HEK293 (cell line): ENCODE results near the gene EIF4E.

ENCODE experiments used
- CTCF ChIA-PET: fragments of 350-600 bp; formaldehyde crosslinking; extraction: SDS; loops from one replicate; lab custom pipeline; 2021; ENCODE audit warnings: antibody characterized with exemption; lab: Yijun Ruan, JAX
- POLR2A ChIA-PET: fragments of 300-600 bp; formaldehyde crosslinking; extraction: SDS; loops from one replicate; lab custom pipeline; 2020; ENCODE audit warnings: antibody characterized with exemption, inconsistent platforms; lab: Yijun Ruan, JAX
- H3K27ac ChIP-seq: fragments of 200-500 bp; sonication (Bioruptor generic); 2 replicates; pipeline ENCODE4 v1.5.1; 2014; ENCODE audit warnings: low read depth, low read length, control low read depth, inconsistent platforms; ENCODE audit errors: extremely low read depth
- H3K36me3 ChIP-seq, 2 experiments: fragments of 200-500 bp in 1 of 2; sonication (Bioruptor generic) in 1 of 2; 1 replicate in 1 of 2; 2 replicates in 1 of 2; pipeline ENCODE4 v1.5.1; 2014 to 2017; ENCODE audit warnings: inconsistent platforms in 2 of 2, low read length in 2 of 2; ENCODE audit not compliant: control insufficient read depth in 2 of 2, insufficient read depth in 1 of 2
- H3K4me1 ChIP-seq: fragments of 200-500 bp; sonication (Bioruptor generic); 2 replicates; pipeline ENCODE4 v1.5.1; 2014; ENCODE audit warnings: mild to moderate bottlenecking, low read length, inconsistent platforms; ENCODE audit not compliant: control insufficient read depth, insufficient read depth
- H3K4me3 ChIP-seq: 2 replicates; pipeline ENCODE4 v1.5.1; 2011; ENCODE audit warnings: low read depth, mild to moderate bottlenecking, control low read depth, low read length, moderate library complexity
- H3K9me3 ChIP-seq: fragments of 200-500 bp; sonication (Bioruptor generic); 2 replicates; pipeline ENCODE4 v1.5.1; 2014; ENCODE audit warnings: low read depth, low read length, inconsistent platforms; ENCODE audit not compliant: control insufficient read depth, insufficient read depth
- SCRT1 ChIP-seq: fragments of 450-650 bp; formaldehyde crosslinking; IDR thresholded peaks from 2 replicates; pipeline ENCODE4 v1.5.1; 2016; ENCODE audit warnings: missing biosample characterization, missing genetic modification characterization, borderline replicate concordance
- TCF7L2 ChIP-seq: IDR thresholded peaks from 2 replicates; pipeline ENCODE4 v1.6.1; 2011; ENCODE audit warnings: low read depth, mild to moderate bottlenecking, inconsistent platforms, low read length, moderate library complexity, borderline replicate concordance
- ZBTB7A ChIP-seq: fragments of 450-650 bp; formaldehyde crosslinking; IDR thresholded peaks from 2 replicates; pipeline ENCODE4 v1.5.1; 2016; ENCODE audit warnings: low read depth, missing biosample characterization, missing genetic modification characterization
- ZNF114 ChIP-seq: fragments of 450-650 bp; formaldehyde crosslinking; IDR thresholded peaks from 2 replicates; pipeline ENCODE4 v1.5.0; 2017; ENCODE audit warnings: missing biosample characterization, missing genetic modification characterization
- ZNF157 ChIP-seq: fragments of 450-650 bp; formaldehyde crosslinking; IDR thresholded peaks from 2 replicates; pipeline ENCODE4 v1.5.1; 2016; ENCODE audit warnings: missing biosample characterization, missing genetic modification characterization
- ZNF391 ChIP-seq: fragments of 450-650 bp; formaldehyde crosslinking; IDR thresholded peaks from 2 replicates; pipeline ENCODE4 v1.5.1; 2016; ENCODE audit warnings: low read depth, missing biosample characterization, missing genetic modification characterization, borderline replicate concordance
- ZNF529 ChIP-seq: fragments of 450-650 bp; formaldehyde crosslinking; IDR thresholded peaks from 2 replicates; pipeline ENCODE4 v1.5.1; 2017; ENCODE audit warnings: missing genetic modification characterization, missing biosample characterization; ENCODE audit not compliant: insufficient replicate concordance
- ZNF549 ChIP-seq: fragments of 450-650 bp; IDR thresholded peaks from 2 replicates; pipeline ENCODE4 v1.5.1; 2018; ENCODE audit warnings: missing biosample characterization, missing genetic modification characterization, mild to moderate bottlenecking, inconsistent platforms, moderate library complexity
- TF ChIP-seq, protein P1 (sequence below): fragments of 450-650 bp; formaldehyde crosslinking; conservative IDR thresholded peaks from 2 replicates; pipeline ENCODE4 v1.5.1; 2016; ENCODE audit warnings: low read depth, missing biosample characterization, missing genetic modification characterization
- TF ChIP-seq, protein P2 (sequence below): fragments of 450-650 bp; formaldehyde crosslinking; conservative IDR thresholded peaks from 2 replicates; pipeline ENCODE4 v1.5.1; 2016; ENCODE audit warnings: low read depth, missing biosample characterization, missing genetic modification characterization
- TF ChIP-seq, protein P3 (sequence below): fragments of 450-650 bp; formaldehyde crosslinking; IDR thresholded peaks from 2 replicates; pipeline ENCODE4 v1.5.1; 2016; ENCODE audit warnings: missing biosample characterization, missing genetic modification characterization
- TF ChIP-seq, protein P4 (sequence below): fragments of 450-650 bp; formaldehyde crosslinking; IDR thresholded peaks from 2 replicates; pipeline ENCODE4 v1.5.0; 2017; ENCODE audit warnings: missing biosample characterization, missing genetic modification characterization, borderline replicate concordance
- TF ChIP-seq, protein P5 (sequence below): fragments of 450-650 bp; formaldehyde crosslinking; IDR thresholded peaks from 2 replicates; pipeline ENCODE4 v1.5.1; 2017; ENCODE audit warnings: missing biosample characterization, mild to moderate bottlenecking, missing genetic modification characterization, moderate library complexity

EIF4E gene

DNA sequence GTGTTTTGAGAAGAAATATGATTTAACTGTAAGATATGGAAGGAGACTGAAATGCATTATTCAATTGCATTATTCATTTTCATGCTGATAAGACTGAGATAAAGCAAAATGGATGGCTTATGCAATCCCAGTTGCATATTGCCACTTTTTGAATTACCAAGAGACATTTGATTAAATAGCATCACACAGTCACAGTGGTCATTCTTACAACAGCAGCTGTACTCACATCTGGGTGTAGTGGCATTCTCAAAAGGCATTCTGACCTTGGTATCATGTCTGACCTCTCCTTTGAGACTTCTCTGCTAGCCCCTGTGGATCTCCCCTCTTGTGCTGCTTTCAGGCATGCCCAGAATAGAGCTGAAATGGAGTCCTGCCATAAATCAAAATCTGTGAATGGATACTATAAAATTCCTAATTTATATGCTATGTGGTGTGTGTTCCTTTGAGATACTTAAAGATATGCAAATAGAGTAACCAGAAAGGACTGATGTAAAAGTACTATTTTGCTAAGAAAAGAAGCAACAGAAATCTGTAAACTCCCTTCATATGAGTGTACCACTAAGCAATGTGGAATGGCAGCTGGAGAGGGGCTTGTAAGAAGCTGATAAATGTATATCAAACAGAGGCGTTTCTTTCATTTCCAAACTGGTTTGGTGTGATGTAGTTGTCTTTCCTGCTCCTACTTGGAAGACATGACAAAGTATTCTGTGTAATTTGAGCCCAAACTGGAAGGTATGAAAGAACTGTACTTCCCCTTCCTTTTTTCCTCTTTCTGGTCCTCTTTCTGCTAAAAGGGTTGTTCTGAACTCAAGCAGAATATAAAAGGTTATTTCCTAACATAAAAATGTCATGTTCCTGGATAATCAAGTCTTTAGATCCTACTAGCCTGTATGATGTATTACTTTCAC is 41.2 kb upstream of the EIF4E start:
- TF ChIP-seq, protein P1, sequence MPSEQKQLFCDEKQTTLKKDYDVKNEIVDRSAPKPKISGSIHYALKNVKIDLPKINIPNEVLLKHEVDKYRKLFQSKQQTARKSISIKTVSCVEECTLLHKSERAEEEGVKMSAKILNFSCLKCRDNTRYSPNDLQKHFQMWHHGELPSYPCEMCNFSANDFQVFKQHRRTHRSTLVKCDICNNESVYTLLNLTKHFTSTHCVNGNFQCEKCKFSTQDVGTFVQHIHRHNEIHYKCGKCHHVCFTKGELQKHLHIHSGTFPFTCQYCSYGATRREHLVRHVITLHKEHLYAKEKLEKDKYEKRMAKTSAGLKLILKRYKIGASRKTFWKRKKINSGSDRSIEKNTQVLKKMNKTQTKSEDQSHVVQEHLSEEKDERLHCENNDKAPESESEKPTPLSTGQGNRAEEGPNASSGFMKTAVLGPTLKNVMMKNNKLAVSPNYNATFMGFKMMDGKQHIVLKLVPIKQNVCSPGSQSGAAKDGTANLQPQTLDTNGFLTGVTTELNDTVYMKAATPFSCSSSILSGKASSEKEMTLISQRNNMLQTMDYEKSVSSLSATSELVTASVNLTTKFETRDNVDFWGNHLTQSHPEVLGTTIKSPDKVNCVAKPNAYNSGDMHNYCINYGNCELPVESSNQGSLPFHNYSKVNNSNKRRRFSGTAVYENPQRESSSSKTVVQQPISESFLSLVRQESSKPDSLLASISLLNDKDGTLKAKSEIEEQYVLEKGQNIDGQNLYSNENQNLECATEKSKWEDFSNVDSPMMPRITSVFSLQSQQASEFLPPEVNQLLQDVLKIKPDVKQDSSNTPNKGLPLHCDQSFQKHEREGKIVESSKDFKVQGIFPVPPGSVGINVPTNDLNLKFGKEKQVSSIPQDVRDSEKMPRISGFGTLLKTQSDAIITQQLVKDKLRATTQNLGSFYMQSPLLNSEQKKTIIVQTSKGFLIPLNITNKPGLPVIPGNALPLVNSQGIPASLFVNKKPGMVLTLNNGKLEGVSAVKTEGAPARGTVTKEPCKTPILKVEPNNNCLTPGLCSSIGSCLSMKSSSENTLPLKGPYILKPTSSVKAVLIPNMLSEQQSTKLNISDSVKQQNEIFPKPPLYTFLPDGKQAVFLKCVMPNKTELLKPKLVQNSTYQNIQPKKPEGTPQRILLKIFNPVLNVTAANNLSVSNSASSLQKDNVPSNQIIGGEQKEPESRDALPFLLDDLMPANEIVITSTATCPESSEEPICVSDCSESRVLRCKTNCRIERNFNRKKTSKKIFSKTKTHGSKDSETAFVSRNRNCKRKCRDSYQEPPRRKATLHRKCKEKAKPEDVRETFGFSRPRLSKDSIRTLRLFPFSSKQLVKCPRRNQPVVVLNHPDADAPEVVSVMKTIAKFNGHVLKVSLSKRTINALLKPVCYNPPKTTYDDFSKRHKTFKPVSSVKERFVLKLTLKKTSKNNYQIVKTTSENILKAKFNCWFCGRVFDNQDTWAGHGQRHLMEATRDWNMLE (tag by site-specific recombination): 0 out of 2 replicates have a peak, but pooled peaks have one; percentile 16
- no peak for TF ChIP-seq ZNF529 (tag by site-specific recombination)
- POLR2A ChIA-PET: interaction anchor here (1.1 kb wide), 1 partner anchor 25 kb away, joined by 3 read pairs; the partner anchor contains the start of gene METAP1
- Histone ChIP-seq H3K4me1 (no peaks in the 10 kb centered on the region), H3K36me3 (no peaks in the 10 kb centered on the region), H3K27ac (no peak overlapping the region), H3K9me3 (no peaks in the 10 kb centered on the region), H3K4me3 (no peak overlapping the region)
- CTCF ChIA-PET: interaction anchor here (0.6 to 1.1 kb wide), 2 partner anchors 32 to 528 kb away, joined by 3 read pairs; no protein-coding TSS in a partner anchor

DNA sequence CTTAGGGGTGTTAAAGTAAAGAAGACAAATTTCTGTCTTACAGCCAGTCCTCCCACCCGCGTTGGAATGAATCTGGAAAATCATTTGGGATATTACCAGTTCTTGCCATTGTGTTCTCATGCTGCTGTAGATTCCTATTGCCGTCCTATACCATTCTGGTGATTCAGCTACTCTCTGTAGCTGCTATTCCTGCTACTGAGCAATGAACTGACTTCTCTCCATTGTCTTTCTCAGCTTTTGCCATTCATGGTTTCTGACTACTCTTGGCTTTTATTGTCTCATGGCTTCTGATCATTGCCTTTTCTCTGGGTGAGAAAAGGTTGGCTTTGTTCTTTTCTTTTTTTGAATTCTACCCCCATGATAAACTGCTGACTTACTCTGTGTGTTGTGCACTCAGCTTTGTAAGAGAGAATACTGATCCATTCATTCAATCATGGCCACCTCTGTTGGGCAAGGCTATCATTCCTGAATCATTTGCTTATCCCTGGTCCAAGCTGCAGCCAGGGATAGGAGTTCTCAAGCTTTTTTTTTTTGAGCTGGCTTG is 38.9 kb upstream of the EIF4E start:
- Histone ChIP-seq H3K9me3 (no peaks in the 10 kb centered on the region), H3K36me3 (no peaks in the 10 kb centered on the region)
- CTCF ChIA-PET: interaction anchor here (0.7 kb wide), 1 partner anchor 28 kb away, joined by 3 read pairs; no protein-coding TSS in a partner anchor
- TF ChIP-seq ZNF114 (tag by site-specific recombination) (no peak), ZNF549 (tag by site-specific recombination) (no peak), TCF7L2 (no peak), SCRT1 (tag by site-specific recombination) (no peak)
- TF ChIP-seq, protein P2, sequence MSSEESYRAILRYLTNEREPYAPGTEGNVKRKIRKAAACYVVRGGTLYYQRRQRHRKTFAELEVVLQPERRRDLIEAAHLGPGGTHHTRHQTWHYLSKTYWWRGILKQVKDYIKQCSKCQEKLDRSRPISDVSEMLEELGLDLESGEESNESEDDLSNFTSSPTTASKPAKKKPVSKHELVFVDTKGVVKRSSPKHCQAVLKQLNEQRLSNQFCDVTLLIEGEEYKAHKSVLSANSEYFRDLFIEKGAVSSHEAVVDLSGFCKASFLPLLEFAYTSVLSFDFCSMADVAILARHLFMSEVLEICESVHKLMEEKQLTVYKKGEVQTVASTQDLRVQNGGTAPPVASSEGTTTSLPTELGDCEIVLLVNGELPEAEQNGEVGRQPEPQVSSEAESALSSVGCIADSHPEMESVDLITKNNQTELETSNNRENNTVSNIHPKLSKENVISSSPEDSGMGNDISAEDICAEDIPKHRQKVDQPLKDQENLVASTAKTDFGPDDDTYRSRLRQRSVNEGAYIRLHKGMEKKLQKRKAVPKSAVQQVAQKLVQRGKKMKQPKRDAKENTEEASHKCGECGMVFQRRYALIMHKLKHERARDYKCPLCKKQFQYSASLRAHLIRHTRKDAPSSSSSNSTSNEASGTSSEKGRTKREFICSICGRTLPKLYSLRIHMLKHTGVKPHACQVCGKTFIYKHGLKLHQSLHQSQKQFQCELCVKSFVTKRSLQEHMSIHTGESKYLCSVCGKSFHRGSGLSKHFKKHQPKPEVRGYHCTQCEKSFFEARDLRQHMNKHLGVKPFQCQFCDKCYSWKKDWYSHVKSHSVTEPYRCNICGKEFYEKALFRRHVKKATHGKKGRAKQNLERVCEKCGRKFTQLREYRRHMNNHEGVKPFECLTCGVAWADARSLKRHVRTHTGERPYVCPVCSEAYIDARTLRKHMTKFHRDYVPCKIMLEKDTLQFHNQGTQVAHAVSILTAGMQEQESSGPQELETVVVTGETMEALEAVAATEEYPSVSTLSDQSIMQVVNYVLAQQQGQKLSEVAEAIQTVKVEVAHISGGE (tag by site-specific recombination): no peak
- TF ChIP-seq, protein P3, sequence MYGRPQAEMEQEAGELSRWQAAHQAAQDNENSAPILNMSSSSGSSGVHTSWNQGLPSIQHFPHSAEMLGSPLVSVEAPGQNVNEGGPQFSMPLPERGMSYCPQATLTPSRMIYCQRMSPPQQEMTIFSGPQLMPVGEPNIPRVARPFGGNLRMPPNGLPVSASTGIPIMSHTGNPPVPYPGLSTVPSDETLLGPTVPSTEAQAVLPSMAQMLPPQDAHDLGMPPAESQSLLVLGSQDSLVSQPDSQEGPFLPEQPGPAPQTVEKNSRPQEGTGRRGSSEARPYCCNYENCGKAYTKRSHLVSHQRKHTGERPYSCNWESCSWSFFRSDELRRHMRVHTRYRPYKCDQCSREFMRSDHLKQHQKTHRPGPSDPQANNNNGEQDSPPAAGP: no peak
- TF ChIP-seq, all 188 proteins: peak for 0
- no peaks in the 10 kb centered on the region for H3K4me1 ChIP-seq
- no peak overlapping the region for H3K27ac ChIP-seq
- no peak overlapping the region for H3K4me3 ChIP-seq
- POLR2A ChIA-PET: no interaction called here

DNA sequence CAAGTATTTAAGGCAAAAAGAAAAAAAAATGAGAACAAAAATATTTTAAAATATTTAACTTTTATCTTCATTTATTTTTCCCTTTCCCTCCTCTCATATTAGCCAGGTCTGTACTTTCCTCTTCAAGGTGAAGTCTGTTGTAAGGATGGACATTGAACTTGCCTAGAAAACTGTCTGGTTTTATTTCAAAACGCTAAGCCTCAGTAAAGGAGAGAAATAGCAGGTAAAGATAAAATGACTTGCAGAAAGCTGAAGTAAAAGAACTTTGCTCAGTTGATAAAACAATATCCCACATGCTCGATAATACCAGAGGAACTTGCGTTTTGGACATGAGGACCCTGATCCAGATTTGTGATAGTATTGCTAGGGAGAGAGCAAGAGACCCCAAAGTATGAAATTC is 38.0 kb upstream of the EIF4E start:
- no peaks in the 10 kb centered on the region for H3K9me3 ChIP-seq
- no peaks in the 10 kb centered on the region for H3K36me3 ChIP-seq
- ChIA-PET POLR2A (no interaction called here), CTCF (no interaction called here)
- no peaks in the 10 kb centered on the region for H3K4me1 ChIP-seq
- no peak overlapping the region for H3K27ac ChIP-seq
- H3K4me3 ChIP-seq: no peak overlapping the region
- TF ChIP-seq, protein P4, sequence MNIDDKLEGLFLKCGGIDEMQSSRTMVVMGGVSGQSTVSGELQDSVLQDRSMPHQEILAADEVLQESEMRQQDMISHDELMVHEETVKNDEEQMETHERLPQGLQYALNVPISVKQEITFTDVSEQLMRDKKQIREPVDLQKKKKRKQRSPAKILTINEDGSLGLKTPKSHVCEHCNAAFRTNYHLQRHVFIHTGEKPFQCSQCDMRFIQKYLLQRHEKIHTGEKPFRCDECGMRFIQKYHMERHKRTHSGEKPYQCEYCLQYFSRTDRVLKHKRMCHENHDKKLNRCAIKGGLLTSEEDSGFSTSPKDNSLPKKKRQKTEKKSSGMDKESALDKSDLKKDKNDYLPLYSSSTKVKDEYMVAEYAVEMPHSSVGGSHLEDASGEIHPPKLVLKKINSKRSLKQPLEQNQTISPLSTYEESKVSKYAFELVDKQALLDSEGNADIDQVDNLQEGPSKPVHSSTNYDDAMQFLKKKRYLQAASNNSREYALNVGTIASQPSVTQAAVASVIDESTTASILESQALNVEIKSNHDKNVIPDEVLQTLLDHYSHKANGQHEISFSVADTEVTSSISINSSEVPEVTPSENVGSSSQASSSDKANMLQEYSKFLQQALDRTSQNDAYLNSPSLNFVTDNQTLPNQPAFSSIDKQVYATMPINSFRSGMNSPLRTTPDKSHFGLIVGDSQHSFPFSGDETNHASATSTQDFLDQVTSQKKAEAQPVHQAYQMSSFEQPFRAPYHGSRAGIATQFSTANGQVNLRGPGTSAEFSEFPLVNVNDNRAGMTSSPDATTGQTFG (tag by site-specific recombination): no peak
- TF ChIP-seq ZNF157 (tag by site-specific recombination): no peak
- no peak for TF ChIP-seq ZBTB7A (tag by site-specific recombination)
- TF ChIP-seq, protein P5, sequence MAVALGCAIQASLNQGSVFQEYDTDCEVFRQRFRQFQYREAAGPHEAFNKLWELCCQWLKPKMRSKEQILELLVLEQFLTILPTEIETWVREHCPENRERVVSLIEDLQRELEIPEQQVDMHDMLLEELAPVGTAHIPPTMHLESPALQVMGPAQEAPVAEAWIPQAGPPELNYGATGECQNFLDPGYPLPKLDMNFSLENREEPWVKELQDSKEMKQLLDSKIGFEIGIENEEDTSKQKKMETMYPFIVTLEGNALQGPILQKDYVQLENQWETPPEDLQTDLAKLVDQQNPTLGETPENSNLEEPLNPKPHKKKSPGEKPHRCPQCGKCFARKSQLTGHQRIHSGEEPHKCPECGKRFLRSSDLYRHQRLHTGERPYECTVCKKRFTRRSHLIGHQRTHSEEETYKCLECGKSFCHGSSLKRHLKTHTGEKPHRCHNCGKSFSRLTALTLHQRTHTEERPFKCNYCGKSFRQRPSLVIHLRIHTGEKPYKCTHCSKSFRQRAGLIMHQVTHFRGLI (tag by site-specific recombination): no peak
- TF ChIP-seq ZNF391: no peak
